H9 (cell line): ENCODE results near the gene C20orf144. TPM values are rescaled to one million over a fixed set of nuclear protein-coding genes. Genes with fewer than 3 reads are reported as not detected.

ENCODE experiments used
- DNase-seq: peaks from one replicate; pipeline ENCODE4 v3.0.0-alpha.2; 2017
- H2AFZ ChIP-seq: one replicate; pipeline ENCODE4 v1.6.1; 2013; ENCODE audit warnings: mild to moderate bottlenecking, low read length, control low read depth, moderate library complexity
- H2AK5ac ChIP-seq: 2 replicates; pipeline ENCODE4 v1.6.1; 2013; ENCODE audit warnings: low read length, control low read depth, mixed read lengths; ENCODE audit not compliant: insufficient read length
- H2BK120ac ChIP-seq: one replicate; pipeline ENCODE4 v1.6.1; 2013; ENCODE audit warnings: low read depth, mild to moderate bottlenecking, low read length, control low read depth, inconsistent platforms; ENCODE audit not compliant: poor library complexity, severe bottlenecking
- H2BK12ac ChIP-seq: 2 replicates; pipeline ENCODE4 v1.6.1; 2013; ENCODE audit warnings: low read length, control low read depth, mixed read lengths, low read depth; ENCODE audit not compliant: insufficient read length
- H2BK15ac ChIP-seq: 2 replicates; pipeline ENCODE4 v1.6.1; 2013; ENCODE audit warnings: low read depth, low read length, control low read depth
- H2BK20ac ChIP-seq: one replicate; pipeline ENCODE4 v1.6.1; 2013; ENCODE audit warnings: low read depth, mild to moderate bottlenecking, low read length, control low read depth, inconsistent platforms; ENCODE audit not compliant: poor library complexity, severe bottlenecking
- H2BK5ac ChIP-seq: 2 replicates; pipeline ENCODE4 v1.6.1; 2013; ENCODE audit warnings: low read length, control low read depth, mixed read lengths; ENCODE audit not compliant: insufficient read length
- H3K14ac ChIP-seq: 2 replicates; pipeline ENCODE4 v1.6.1; 2013; ENCODE audit warnings: low read length, control low read depth; ENCODE audit not compliant: insufficient read depth
- H3K18ac ChIP-seq: 2 replicates; pipeline ENCODE4 v1.6.1; 2013; ENCODE audit warnings: low read depth, mild to moderate bottlenecking, mixed read lengths, low read length, control low read depth; ENCODE audit not compliant: insufficient read length
- H3K23ac ChIP-seq: 2 replicates; pipeline ENCODE4 v1.6.1; 2013; ENCODE audit warnings: low read length, control low read depth, mixed read lengths, low read depth; ENCODE audit not compliant: insufficient read length
- H3K23me2 ChIP-seq: 2 replicates; pipeline ENCODE4 v1.6.1; 2013; ENCODE audit warnings: low read depth, mild to moderate bottlenecking, mixed read lengths, low read length, control low read depth; ENCODE audit not compliant: insufficient read length, poor library complexity, severe bottlenecking
- H3K27ac ChIP-seq: 2 replicates; pipeline ENCODE4 v1.5.1; 2013; ENCODE audit warnings: low read length, control low read depth, mixed read lengths, low read depth; ENCODE audit not compliant: insufficient read length
- H3K27me3 ChIP-seq: 2 replicates; pipeline ENCODE4 v1.6.1; 2013; ENCODE audit warnings: low read length, control low read depth, inconsistent platforms; ENCODE audit not compliant: insufficient read depth
- H3K4ac ChIP-seq: 2 replicates; pipeline ENCODE4 v1.6.1; 2013; ENCODE audit warnings: low read depth, mild to moderate bottlenecking, control low read depth, inconsistent platforms, low read length, moderate library complexity
- H3K4me1 ChIP-seq: 2 replicates; pipeline ENCODE4 v1.6.1; 2013; ENCODE audit warnings: low read length, control low read depth, inconsistent platforms; ENCODE audit not compliant: insufficient read depth
- H3K4me2 ChIP-seq: 2 replicates; pipeline ENCODE4 v1.6.1; 2013; ENCODE audit warnings: low read length, control low read depth, mixed read lengths; ENCODE audit not compliant: insufficient read length, insufficient read depth
- H3K56ac ChIP-seq: 2 replicates; pipeline ENCODE4 v1.6.1; 2013; ENCODE audit warnings: low read depth, mild to moderate bottlenecking, mixed read lengths, low read length, control low read depth; ENCODE audit not compliant: insufficient read length
- H3K79me1 ChIP-seq: 2 replicates; pipeline ENCODE4 v1.6.1; 2013; ENCODE audit warnings: low read depth, mild to moderate bottlenecking, moderate library complexity, low read length, control low read depth, inconsistent platforms; ENCODE audit not compliant: insufficient read depth, poor library complexity, severe bottlenecking
- H3K79me2 ChIP-seq: 2 replicates; pipeline ENCODE4 v1.6.1; 2013; ENCODE audit warnings: low read length, control low read depth, inconsistent platforms; ENCODE audit not compliant: insufficient read depth
- H3K9ac ChIP-seq: 2 replicates; pipeline ENCODE4 v1.6.1; 2013; ENCODE audit warnings: low read length, control low read depth, mixed read lengths; ENCODE audit not compliant: insufficient read length; ENCODE audit errors: extremely low read depth
- H3K9me3 ChIP-seq: one replicate; pipeline ENCODE4 v1.6.1; 2013; ENCODE audit warnings: low read depth, low read length, inconsistent platforms; ENCODE audit not compliant: control insufficient read depth
- H3T11ph ChIP-seq: one replicate; pipeline ENCODE4 v1.6.1; 2013; ENCODE audit warnings: mild to moderate bottlenecking, low read length, control low read depth, inconsistent platforms
- H4K20me1 ChIP-seq: one replicate; pipeline ENCODE4 v1.6.1; 2013; ENCODE audit not compliant: control insufficient read depth, insufficient read length, insufficient read depth
- H4K5ac ChIP-seq: 2 replicates; pipeline ENCODE4 v1.6.1; 2013; ENCODE audit warnings: low read depth, mild to moderate bottlenecking, mixed read lengths, low read length, control low read depth; ENCODE audit not compliant: insufficient read length
- H4K8ac ChIP-seq: replicated peaks from 2 replicates; pipeline ENCODE4 v1.6.1; 2013; ENCODE audit warnings: low read length, control low read depth, mixed read lengths, low read depth; ENCODE audit not compliant: insufficient read length
- H4K91ac ChIP-seq: 2 replicates; pipeline ENCODE4 v1.6.1; 2013; ENCODE audit warnings: low read depth, mild to moderate bottlenecking, moderate library complexity, mixed read lengths, low read length, control low read depth; ENCODE audit not compliant: insufficient read length
- H3K27ac Mint-ChIP-seq, 3 experiments: 2 replicates in 2 of 3; 3 replicates in 1 of 3; pipeline ENCODE4 v1.8.0; 2020 to 2021; ENCODE audit warnings: mixed read lengths in 3 of 3, mild to moderate bottlenecking in 1 of 3, moderate library complexity in 1 of 3
- H3K27me3 Mint-ChIP-seq: 2 replicates; pipeline ENCODE4 v1.8.0; 2021; ENCODE audit warnings: low read depth, mild to moderate bottlenecking, moderate library complexity, mixed read lengths
- H3K36me3 Mint-ChIP-seq, 3 experiments: 2 replicates in 2 of 3; 3 replicates in 1 of 3; pipeline ENCODE4 v1.8.0; 2020 to 2021; ENCODE audit warnings: low read depth in 3 of 3, mixed read lengths in 3 of 3; ENCODE audit not compliant: insufficient read depth in 1 of 3
- H3K4me1 Mint-ChIP-seq, 2 experiments: 2 replicates each; pipeline ENCODE4 v1.8.0; 2020; ENCODE audit warnings: mixed read lengths in 2 of 2
- H3K4me3 Mint-ChIP-seq, 2 experiments: 2 replicates in 1 of 2; 3 replicates in 1 of 2; pipeline ENCODE4 v1.8.0; 2020 to 2021; ENCODE audit warnings: mild to moderate bottlenecking in 2 of 2, mixed read lengths in 2 of 2, moderate library complexity in 1 of 2
- H3K9me3 Mint-ChIP-seq, 2 experiments: 2 replicates in 1 of 2; 3 replicates in 1 of 2; pipeline ENCODE4 v1.8.0; 2020; ENCODE audit warnings: mild to moderate bottlenecking in 2 of 2, mixed read lengths in 2 of 2, moderate library complexity in 1 of 2
- WGBS: extraction: QIAGEN DNeasy Blood & Tissue Kit; methylation state at CpG from one replicate; pipeline ENCODE4 v1.1.7; 2013; ENCODE audit warnings: missing lambda C conversion rate, low lambda C conversion rate, mixed read lengths; ENCODE audit not compliant: insufficient read length; ENCODE audit errors: extremely low coverage; 5-methylcytosine and 5-hydroxymethylcytosine counted together
- total RNA-seq: library from RNA; stranded (reverse); gene quantifications from 2 replicates; pipeline ENCODE4 v1.2.1, GENCODE V29; 2021
- TF ChIP-seq, protein P1 (sequence below): fragments of 200-600 bp; sonication (generic); conservative IDR thresholded peaks from 3 replicates; pipeline ENCODE4 v1.8.0; 2021; ENCODE audit warnings: antibody characterized with exemption, mild to moderate bottlenecking

The C20orf144 gene
- total RNA-seq, 1 experiment from 2014 or later = 0.26 TPM

DNA sequence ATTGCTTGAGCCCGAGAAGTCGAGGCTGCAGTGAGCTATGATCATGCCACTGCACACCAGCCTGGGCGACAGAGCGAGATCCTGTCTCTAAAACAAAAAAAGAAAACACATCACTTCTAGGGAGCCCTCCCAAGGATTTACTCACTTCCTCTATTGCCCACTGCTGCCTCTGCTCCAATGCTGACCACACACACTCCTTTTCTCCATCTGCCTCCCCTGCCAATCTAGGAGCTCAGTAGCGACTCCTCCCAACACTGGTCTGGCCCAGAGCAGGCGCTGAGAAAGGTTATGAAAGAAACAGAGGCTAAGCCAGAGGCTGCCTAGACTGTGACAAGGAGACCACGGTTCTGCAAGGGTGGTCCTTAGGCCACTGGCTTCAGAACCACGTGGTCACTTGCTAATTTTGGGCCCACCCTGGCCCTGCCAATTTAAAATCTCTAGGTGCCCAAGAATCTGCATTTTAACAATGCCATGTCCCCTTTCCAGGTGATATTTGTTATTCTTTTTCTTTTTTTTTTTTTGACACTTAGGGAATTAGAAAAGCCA lies 25.3 kb downstream of the C20orf144 start:
- H3K27ac ChIP-seq = no peak overlapping the region
- no peak overlapping the region for H2BK12ac ChIP-seq
- WGBS = no CpG with 5 or more reads among the region's 8 CpGs
- H4K91ac ChIP-seq = no peak overlapping the region
- H3K14ac ChIP-seq = no peak overlapping the region
- peaks cover 29 to 35% of the 10 kb centered on the region in 2 experiments for H3K4me1 Mint-ChIP-seq
- H2BK20ac ChIP-seq = no peak overlapping the region
- H3K27me3 Mint-ChIP-seq = peaks cover 59% of the 10 kb centered on the region
- H3K18ac ChIP-seq = no peak overlapping the region
- H3K4me2 ChIP-seq = no peak overlapping the region
- H4K20me1 ChIP-seq = no peaks in the 10 kb centered on the region
- H4K8ac ChIP-seq = no peak overlapping the region
- H3K4ac ChIP-seq = no peak overlapping the region
- no peak overlapping the region for H3K27ac Mint-ChIP-seq
- H3K36me3 Mint-ChIP-seq = peaks cover 0 to 10% (median 6%) of the 10 kb centered on the region in 3 experiments; a peak in 4 of 7 replicates
- H3K9me3 ChIP-seq = no peaks in the 10 kb centered on the region
- H3K56ac ChIP-seq = no peak overlapping the region
- H3K27me3 ChIP-seq = no peaks in the 10 kb centered on the region
- no peaks in the 10 kb centered on the region for H3K9me3 Mint-ChIP-seq
- H2BK15ac ChIP-seq = no peak overlapping the region
- H2BK5ac ChIP-seq = no peak overlapping the region
- H2AFZ ChIP-seq = no peak overlapping the region
- H3K9ac ChIP-seq = no peak overlapping the region
- no peak overlapping the region for H4K5ac ChIP-seq
- H3T11ph ChIP-seq = no peak overlapping the region
- H3K79me1 ChIP-seq = no peaks in the 10 kb centered on the region
- no peak overlapping the region for H2AK5ac ChIP-seq
- H2BK120ac ChIP-seq = no peak overlapping the region
- no peaks in the 10 kb centered on the region for H3K4me1 ChIP-seq
- peaks cover 4% of the 10 kb centered on the region; the same call in 1 of the 2 replicates for H3K79me2 ChIP-seq
- DNase-seq = no peak
- TF ChIP-seq, protein P1, sequence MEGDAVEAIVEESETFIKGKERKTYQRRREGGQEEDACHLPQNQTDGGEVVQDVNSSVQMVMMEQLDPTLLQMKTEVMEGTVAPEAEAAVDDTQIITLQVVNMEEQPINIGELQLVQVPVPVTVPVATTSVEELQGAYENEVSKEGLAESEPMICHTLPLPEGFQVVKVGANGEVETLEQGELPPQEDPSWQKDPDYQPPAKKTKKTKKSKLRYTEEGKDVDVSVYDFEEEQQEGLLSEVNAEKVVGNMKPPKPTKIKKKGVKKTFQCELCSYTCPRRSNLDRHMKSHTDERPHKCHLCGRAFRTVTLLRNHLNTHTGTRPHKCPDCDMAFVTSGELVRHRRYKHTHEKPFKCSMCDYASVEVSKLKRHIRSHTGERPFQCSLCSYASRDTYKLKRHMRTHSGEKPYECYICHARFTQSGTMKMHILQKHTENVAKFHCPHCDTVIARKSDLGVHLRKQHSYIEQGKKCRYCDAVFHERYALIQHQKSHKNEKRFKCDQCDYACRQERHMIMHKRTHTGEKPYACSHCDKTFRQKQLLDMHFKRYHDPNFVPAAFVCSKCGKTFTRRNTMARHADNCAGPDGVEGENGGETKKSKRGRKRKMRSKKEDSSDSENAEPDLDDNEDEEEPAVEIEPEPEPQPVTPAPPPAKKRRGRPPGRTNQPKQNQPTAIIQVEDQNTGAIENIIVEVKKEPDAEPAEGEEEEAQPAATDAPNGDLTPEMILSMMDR = no peak
- H3K23me2 ChIP-seq = peaks cover 10% of the 10 kb centered on the region
- peak overlapping the region in 1 of 2 experiments; percentile 77; a peak in 2 of 5 replicates for H3K4me3 Mint-ChIP-seq
- H3K23ac ChIP-seq = no peak overlapping the region
